Measurements from ENCODE around the gene ZNF606. TPM values are rescaled to one million over a fixed set of nuclear protein-coding genes. Genes with fewer than 3 reads are reported as not detected.

ZNF606 gene
- polyA plus RNA-seq, 1 donor: 18.5 TPM

DNA sequence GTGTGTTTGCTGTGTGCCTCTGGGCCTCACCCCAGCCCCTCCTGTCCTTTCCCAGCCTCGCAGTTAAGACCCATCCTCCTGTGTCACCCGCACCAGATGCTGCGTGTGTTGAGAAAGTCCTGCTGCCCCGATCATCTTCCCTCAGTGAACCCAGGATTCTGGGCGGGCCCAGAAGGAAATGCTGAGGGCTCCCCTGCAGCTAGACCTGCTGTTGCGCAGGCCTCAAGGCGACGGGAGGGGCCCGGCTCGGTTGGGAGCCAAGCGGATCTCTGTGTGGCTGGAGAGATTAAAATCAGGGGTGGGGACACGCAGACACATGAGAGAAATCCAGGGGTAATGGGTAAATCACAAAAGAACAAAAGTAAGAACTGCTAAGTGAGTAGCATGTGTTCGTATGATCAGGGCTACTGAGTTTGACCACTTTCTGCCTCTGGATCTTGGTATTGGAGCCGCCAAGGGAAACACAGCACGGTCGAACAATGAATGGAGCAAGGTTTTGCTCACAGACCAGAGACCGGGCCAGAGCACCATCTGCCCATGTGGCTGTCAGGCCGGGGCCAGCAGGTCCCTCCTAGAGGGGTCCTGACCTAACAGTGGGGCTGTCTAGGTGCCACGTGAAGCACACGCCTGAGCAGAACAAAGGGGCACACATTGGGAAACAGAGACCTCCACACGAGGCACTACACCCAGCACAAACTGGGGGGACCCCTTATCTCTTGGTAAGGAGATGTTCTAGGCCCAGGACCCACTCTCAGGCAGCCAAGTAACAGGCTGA, 38.3 kb upstream of the ZNF606 start:
- Histone ChIP-seq H3K27me3 (ENCODE audit: control insufficient read depth, insufficient read depth, low read length) (peaks cover 3% of the 10 kb centered on the region), H3K4me3 (ENCODE audit: low read length) (no peak overlapping the region), H3K4me1 (ENCODE audit: control insufficient read depth, insufficient read depth, low read length) (no peaks in the 10 kb centered on the region), H3K27ac (ENCODE audit: low read length) (no peak overlapping the region), H3K36me3 (ENCODE audit: control insufficient read depth, insufficient read depth, low read length) (no peaks in the 10 kb centered on the region), H3K9me3 (ENCODE audit: control insufficient read depth, low read depth, low read length) (peaks cover 58% of the 10 kb centered on the region)
- no peak for DNase-seq
- 71% methylated on average over 1 of the region's 21 CpGs for whole genome bisulfite sequencing (ENCODE audit: insufficient coverage, low lambda C conversion rate)

DNA sequence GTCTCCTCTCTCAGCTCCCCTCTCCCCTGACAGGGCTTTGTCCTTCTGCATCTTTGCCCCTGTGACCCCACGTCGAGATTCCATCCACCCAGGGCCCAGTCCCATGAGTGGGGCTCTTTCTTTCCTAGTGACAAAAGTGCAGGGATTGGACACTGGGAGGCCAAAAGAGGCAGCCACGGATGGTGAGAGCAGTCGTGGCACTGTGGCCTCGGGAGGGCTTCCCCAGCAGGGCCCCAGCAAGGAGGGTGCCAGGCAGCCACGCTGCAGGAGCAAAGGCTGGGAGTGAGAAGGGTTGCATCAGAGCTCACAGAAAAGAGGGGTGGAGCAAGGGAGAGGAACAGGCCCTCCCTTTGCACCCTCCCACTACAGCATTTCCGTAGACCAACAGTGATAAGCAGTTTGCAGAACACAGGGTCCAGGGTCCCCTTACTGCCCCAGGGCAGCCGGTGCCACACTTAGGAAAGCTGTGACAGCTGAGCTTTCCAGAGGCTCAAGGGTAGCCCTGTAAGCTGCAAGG, 36.1 kb upstream of the ZNF606 start:
- no peak overlapping the region for H3K4me3 ChIP-seq (ENCODE audit: low read length)
- no CpG with 5 or more reads among the region's 8 CpGs for WGBS (ENCODE audit: insufficient coverage, low lambda C conversion rate)
- no peaks in the 10 kb centered on the region for H3K36me3 ChIP-seq (ENCODE audit: control insufficient read depth, insufficient read depth, low read length)
- H3K27ac ChIP-seq (ENCODE audit: low read length): no peak overlapping the region
- H3K4me1 ChIP-seq (ENCODE audit: control insufficient read depth, insufficient read depth, low read length): no peaks in the 10 kb centered on the region
- H3K9me3 ChIP-seq (ENCODE audit: control insufficient read depth, low read depth, low read length): peaks cover 37% of the 10 kb centered on the region
- DNase-seq: peak; percentile 32 to 72
- H3K27me3 ChIP-seq (ENCODE audit: control insufficient read depth, insufficient read depth, low read length): peaks cover 3% of the 10 kb centered on the region

DNA sequence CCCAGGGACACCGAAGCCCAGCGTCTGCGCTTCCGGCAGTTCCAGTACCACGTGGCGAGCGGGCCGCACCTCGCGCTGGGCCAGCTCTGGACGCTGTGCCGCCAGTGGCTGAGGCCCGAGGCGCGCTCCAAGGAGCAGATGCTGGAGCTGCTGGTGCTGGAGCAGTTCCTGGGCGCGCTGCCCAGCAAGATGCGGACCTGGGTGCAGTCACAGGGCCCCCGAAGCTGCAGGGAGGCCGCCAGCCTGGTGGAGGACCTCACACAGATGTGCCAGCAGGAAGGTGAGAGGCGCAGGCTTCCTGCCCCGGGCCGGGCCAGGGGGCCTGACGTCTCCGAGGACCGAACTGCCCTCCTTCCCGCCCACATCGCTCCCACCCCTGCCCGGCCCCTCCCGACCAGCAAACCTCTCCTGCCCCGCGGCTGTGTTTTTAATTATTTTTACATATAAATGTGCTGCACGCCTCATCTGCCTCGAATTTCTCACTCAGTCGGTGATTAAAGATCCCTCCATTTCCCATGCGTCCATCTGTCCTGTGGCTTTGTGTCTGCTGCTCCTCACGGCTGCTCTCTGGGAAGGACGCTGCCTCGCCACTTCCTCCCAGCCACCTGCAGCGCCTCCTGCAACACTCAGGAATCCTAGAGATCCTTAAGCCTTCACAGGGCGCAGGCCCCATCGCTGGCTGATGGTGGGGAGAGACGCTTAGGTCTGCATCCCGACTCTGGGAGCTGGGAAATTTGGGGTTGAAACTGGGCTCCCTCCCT, 35.5 kb upstream of the ZNF606 start:
- peaks cover 3% of the 10 kb centered on the region for H3K4me1 ChIP-seq (ENCODE audit: control insufficient read depth, insufficient read depth, low read length)
- no peak overlapping the region for H3K4me3 ChIP-seq (ENCODE audit: low read length)
- peaks cover 7% of the 10 kb centered on the region for H3K27me3 ChIP-seq (ENCODE audit: control insufficient read depth, insufficient read depth, low read length)
- H3K36me3 ChIP-seq (ENCODE audit: control insufficient read depth, insufficient read depth, low read length): no peaks in the 10 kb centered on the region
- H3K27ac ChIP-seq (ENCODE audit: low read length): no peak overlapping the region
- peaks cover 31% of the 10 kb centered on the region for H3K9me3 ChIP-seq (ENCODE audit: control insufficient read depth, low read depth, low read length)
- no peak for DNase-seq
- WGBS (ENCODE audit: insufficient coverage, low lambda C conversion rate): 80% methylated on average over 1 of the region's 44 CpGs

DNA sequence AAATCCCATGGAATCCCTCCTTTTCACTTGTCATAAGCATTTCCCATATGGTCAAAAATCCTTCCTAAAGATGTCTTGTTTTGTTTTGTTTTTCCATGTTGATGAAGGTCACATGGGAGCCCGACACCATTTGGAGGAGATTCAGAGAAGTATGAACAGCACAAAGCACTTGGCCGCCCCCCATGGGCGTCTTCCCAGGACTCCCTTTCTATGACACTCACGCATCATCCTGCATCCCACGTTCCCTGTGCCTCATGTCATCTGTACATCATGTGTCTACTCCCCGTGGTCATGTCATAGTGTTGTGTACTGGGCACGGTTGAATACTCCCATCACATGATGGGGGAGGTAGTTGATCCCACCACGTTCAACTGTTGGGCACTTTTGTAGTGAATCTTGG, 33.2 kb upstream of the ZNF606 start:
- H3K27ac ChIP-seq (ENCODE audit: low read length): no peak overlapping the region
- H3K27me3 ChIP-seq (ENCODE audit: control insufficient read depth, insufficient read depth, low read length): peaks cover 7% of the 10 kb centered on the region
- no peak overlapping the region for H3K4me3 ChIP-seq (ENCODE audit: low read length)
- H3K4me1 ChIP-seq (ENCODE audit: control insufficient read depth, insufficient read depth, low read length): peaks cover 4% of the 10 kb centered on the region
- WGBS (ENCODE audit: insufficient coverage, low lambda C conversion rate): no CpG with 5 or more reads among the region's 8 CpGs
- peaks cover 14% of the 10 kb centered on the region for H3K9me3 ChIP-seq (ENCODE audit: control insufficient read depth, low read depth, low read length)
- no peak for DNase-seq
- no peaks in the 10 kb centered on the region for H3K36me3 ChIP-seq (ENCODE audit: control insufficient read depth, insufficient read depth, low read length)

DNA sequence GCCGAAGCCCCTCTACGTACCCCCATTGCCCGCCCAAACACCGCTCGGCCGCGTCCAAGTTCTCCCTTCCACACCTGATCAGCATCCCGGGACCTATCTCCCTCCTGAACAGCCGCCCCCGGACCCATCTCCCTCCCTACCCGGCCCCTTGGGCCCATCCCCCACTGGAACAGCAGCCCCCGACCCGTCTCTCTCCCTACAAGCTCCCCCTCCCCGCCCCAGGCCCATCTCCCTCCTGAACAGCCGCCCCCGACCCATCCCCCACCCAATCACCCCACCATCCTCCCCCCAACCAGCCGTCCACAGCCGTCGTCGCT, 31.8 kb upstream of the ZNF606 start:
- peaks cover 7% of the 10 kb centered on the region for H3K27me3 ChIP-seq (ENCODE audit: control insufficient read depth, insufficient read depth, low read length)
- no peak for DNase-seq
- H3K36me3 ChIP-seq (ENCODE audit: control insufficient read depth, insufficient read depth, low read length): no peaks in the 10 kb centered on the region
- peaks cover 6% of the 10 kb centered on the region for H3K9me3 ChIP-seq (ENCODE audit: control insufficient read depth, low read depth, low read length)
- peaks cover 4% of the 10 kb centered on the region for H3K4me1 ChIP-seq (ENCODE audit: control insufficient read depth, insufficient read depth, low read length)
- no peak overlapping the region for H3K27ac ChIP-seq (ENCODE audit: low read length)
- H3K4me3 ChIP-seq (ENCODE audit: low read length): peak overlapping the region; percentile 33
- no CpG with 5 or more reads among the region's 20 CpGs for WGBS (ENCODE audit: insufficient coverage, low lambda C conversion rate)

DNA sequence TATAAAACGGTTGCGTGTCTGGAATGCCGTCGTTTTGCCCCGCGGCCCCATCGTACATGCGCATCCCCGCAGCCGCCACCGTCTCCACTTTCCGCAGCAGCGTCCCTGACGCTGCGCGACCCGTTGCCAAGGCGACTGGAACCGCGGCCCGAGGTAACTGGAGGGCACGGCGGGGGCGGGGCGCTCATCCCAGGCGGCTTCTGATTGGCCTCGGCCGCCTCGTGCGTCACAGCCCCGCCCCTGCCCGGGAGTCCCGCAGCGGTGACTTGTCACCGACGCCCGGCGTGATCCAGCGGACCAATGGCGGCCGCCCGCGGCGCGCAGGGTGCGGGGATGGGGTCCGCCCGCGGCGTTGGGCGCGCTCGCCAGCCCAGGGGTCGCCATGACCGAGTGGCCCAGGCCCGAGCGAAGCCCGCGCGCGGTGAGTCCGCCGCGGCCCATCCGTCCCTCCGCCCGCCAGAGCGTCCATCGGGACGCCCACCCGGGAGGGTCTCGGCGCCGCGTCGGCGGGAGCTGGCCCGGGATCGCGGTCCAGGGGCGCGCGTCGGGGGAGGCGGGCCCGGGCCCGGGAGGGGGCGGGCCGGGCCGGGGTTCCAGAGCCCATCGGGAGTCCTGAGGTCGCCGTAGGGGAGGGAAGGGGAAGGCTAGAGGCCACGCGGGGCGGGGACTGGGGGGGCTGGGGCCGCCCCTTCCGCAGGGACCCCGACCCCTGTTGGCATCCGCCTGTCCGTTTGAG, 31.3 kb upstream of the ZNF606 start, which contains the start of gene ZSCAN1:
Gene ZSCAN1, plus strand, starts transcription at position 285 of the 736 bp plus-strand sequence. CDS start 3,812 bp downstream, outside the sequence.
- H3K27me3 ChIP-seq (ENCODE audit: control insufficient read depth, insufficient read depth, low read length): peaks cover 7% of the 10 kb centered on the region
- no peak within 1 kb of the TSS for H3K27ac ChIP-seq (ENCODE audit: low read length)
- peaks cover 4% of the 10 kb centered on the region for H3K4me1 ChIP-seq (ENCODE audit: control insufficient read depth, insufficient read depth, low read length)
- no peaks in the 10 kb centered on the region for H3K36me3 ChIP-seq (ENCODE audit: control insufficient read depth, insufficient read depth, low read length)
- H3K9me3 ChIP-seq (ENCODE audit: control insufficient read depth, low read depth, low read length): peaks cover 6% of the 10 kb centered on the region
- no CpG with 5 or more reads among the region's 101 CpGs for WGBS (ENCODE audit: insufficient coverage, low lambda C conversion rate)
- peak within 1 kb of the TSS; percentile 33 for H3K4me3 ChIP-seq (ENCODE audit: low read length)
- peak; percentile 92 to 93 for DNase-seq

DNA sequence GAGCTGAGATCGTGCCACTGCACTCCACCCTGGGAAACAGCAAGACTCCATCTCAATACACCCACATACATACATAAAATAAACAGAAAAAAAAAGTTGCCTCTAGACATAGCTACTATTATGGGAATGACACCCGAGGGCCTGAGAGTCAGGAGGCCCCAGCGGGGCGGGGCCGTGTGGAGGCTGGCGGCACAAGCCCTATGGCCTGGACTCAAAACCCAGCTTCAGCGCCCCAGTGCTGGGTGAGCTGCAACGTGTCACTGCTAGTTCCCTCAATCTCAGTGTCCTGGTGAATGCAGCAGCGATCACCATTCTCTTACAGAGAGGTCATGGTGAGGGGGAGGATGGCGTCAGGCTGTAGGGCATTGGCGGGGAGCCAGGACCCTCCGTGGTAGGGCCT, 22.0 kb upstream of the ZNF606 start:
- WGBS (ENCODE audit: insufficient coverage, low lambda C conversion rate): no CpG with 5 or more reads among the region's 12 CpGs
- Histone ChIP-seq H3K4me1 (ENCODE audit: control insufficient read depth, insufficient read depth, low read length) (no peaks in the 10 kb centered on the region), H3K36me3 (ENCODE audit: control insufficient read depth, insufficient read depth, low read length) (no peaks in the 10 kb centered on the region), H3K9me3 (ENCODE audit: control insufficient read depth, low read depth, low read length) (peaks cover 7% of the 10 kb centered on the region), H3K4me3 (ENCODE audit: low read length) (no peak overlapping the region), H3K27ac (ENCODE audit: low read length) (no peak overlapping the region), H3K27me3 (ENCODE audit: control insufficient read depth, insufficient read depth, low read length) (no peaks in the 10 kb centered on the region)
- DNase-seq: no peak

DNA sequence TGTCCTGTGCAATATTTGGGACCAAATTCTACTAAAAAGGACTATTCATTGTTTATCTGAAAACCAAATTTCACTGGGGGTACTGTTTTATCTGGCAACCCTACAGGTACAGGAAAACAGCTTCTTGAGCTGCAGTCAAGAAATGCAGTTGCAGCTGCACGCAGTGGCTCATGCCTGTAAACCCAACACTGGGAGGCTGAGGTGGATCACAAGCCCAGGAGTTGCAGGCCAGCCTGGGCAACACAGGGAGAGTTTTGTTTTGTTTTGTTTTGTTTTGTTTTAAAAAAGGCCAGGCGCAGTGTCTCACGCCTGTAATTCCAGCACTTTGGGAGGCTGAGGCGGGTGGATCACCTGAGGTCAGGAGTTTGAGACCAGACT, 19.7 kb upstream of the ZNF606 start:
- H3K27ac ChIP-seq (ENCODE audit: low read length): no peak overlapping the region
- WGBS (ENCODE audit: insufficient coverage, low lambda C conversion rate): no CpG with 5 or more reads among the region's 4 CpGs
- no peaks in the 10 kb centered on the region for H3K27me3 ChIP-seq (ENCODE audit: control insufficient read depth, insufficient read depth, low read length)
- H3K4me3 ChIP-seq (ENCODE audit: low read length): no peak overlapping the region
- H3K36me3 ChIP-seq (ENCODE audit: control insufficient read depth, insufficient read depth, low read length): no peaks in the 10 kb centered on the region
- H3K4me1 ChIP-seq (ENCODE audit: control insufficient read depth, insufficient read depth, low read length): no peaks in the 10 kb centered on the region
- H3K9me3 ChIP-seq (ENCODE audit: control insufficient read depth, low read depth, low read length): peaks cover 7% of the 10 kb centered on the region
- no peak for DNase-seq

DNA sequence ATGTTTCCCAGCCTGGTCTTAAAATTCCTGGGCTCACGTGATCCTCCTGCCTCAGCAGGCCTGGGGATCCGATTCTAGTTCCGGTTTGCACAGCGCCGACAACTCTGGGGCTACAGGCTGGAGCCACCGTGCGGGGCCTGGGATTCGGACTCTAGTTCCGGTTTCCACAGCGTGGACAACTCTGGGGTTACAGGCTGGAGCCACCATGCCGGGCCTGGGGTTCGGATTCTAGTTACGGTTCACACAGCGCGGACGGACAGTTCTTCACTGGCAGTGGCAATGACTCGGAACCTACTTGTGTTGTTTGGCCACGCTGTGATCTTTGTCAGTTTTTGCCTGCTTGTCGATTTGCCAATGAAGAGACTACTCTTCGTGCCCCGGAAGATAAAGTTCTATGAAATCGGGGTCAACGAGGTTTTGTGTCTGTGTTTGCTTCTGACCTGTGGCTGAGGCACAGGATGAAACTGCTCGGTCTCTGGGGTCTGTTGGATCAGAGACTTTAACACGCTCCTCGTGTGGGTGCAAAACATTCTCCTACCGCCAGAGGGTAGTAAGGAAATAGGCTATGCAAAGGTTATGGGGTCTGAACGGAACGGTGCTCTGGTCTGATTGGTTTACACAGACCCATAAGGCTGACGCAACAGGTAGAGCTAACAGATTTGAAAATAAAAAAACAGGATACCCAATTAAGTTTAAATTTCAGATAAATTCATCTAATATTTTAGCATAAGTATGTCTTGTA, 19.1 kb upstream of the ZNF606 start:
- Histone ChIP-seq H3K4me1 (ENCODE audit: control insufficient read depth, insufficient read depth, low read length) (no peaks in the 10 kb centered on the region), H3K27me3 (ENCODE audit: control insufficient read depth, insufficient read depth, low read length) (no peaks in the 10 kb centered on the region), H3K9me3 (ENCODE audit: control insufficient read depth, low read depth, low read length) (peaks cover 7% of the 10 kb centered on the region), H3K36me3 (ENCODE audit: control insufficient read depth, insufficient read depth, low read length) (no peaks in the 10 kb centered on the region), H3K4me3 (ENCODE audit: low read length) (no peak overlapping the region), H3K27ac (ENCODE audit: low read length) (no peak overlapping the region)
- peak; percentile 51 to 60 for DNase-seq
- no CpG with 5 or more reads among the region's 30 CpGs for WGBS (ENCODE audit: insufficient coverage, low lambda C conversion rate)

DNA sequence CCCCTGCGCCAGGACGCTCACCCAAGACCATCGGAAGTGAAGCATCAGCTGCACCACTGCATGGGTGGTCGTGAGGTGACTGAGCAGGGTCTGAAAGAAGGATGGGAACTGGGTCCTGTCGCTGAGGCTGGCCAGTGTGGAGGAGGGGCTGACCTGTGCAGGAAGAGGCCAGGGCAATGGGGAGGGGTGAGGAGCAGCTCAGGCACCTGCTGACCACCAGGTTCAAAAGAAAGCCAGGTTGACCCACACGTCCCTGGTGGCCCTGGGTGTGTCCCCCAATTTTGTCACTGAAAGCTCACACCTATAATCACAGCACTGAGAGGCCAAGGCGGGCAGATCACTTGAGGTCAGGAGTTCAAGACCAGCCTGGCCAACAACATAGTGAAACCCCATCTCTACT, 17.5 kb upstream of the ZNF606 start:
- Histone ChIP-seq H3K27ac (ENCODE audit: low read length) (no peak overlapping the region), H3K4me3 (ENCODE audit: low read length) (no peak overlapping the region), H3K27me3 (ENCODE audit: control insufficient read depth, insufficient read depth, low read length) (no peaks in the 10 kb centered on the region), H3K4me1 (ENCODE audit: control insufficient read depth, insufficient read depth, low read length) (no peaks in the 10 kb centered on the region), H3K36me3 (ENCODE audit: control insufficient read depth, insufficient read depth, low read length) (no peaks in the 10 kb centered on the region), H3K9me3 (ENCODE audit: control insufficient read depth, low read depth, low read length) (peaks cover 9% of the 10 kb centered on the region)
- WGBS (ENCODE audit: insufficient coverage, low lambda C conversion rate): no CpG with 5 or more reads among the region's 7 CpGs
- DNase-seq: no peak
